ENCODE results near the gene INSC.

The INSC gene

DNA sequence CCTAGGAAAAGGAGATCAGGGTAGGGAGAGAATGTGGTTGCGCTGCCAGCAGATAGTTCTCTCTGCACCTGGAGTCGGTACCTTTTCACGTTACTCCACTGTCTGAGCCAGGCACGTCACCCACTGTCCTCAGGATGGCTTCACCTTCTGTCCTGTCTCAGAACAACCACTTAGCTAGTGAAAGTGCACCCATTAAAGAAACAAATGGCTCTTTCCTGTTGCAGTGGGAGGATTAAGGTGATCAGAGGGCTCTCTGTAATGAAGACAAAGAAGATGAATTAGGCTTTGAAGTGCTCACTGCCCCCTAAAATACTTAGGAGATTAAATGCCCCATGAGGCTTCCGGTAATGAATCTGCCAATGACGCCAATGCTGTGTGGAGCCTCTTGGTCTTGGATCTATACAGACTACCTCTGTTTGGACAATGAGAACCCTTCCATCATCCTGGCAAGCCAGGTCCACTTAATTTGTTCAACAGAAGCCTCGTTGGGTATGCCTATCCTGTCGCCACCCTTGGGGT lies 113.7 kb downstream of the INSC start:
- Histone ChIP-seq H3K4me1 (ENCODE audit: insufficient read depth, low read length, severe bottlenecking) (no peaks in the 10 kb centered on the region), H2AFZ (ENCODE audit: low read length) (no peak overlapping the region), H3K4me2 (ENCODE audit: low read length) (no peak overlapping the region), H3K4me3 (ENCODE audit: low read depth, low read length, poor library complexity, severe bottlenecking) (no peak overlapping the region), H4K20me1 (ENCODE audit: insufficient read depth, low read length) (no peaks in the 10 kb centered on the region), H3K9ac (ENCODE audit: low read length) (no peak overlapping the region), H3K9me3 (ENCODE audit: low read length) (no peaks in the 10 kb centered on the region), H3F3A (ENCODE audit: insufficient read depth, low read length) (no peaks in the 10 kb centered on the region), H3K79me2 (ENCODE audit: insufficient read depth, low read length) (no peaks in the 10 kb centered on the region), H3K27me3 (ENCODE audit: insufficient read depth, low read length) (no peaks in the 10 kb centered on the region), H3K36me3 (ENCODE audit: insufficient read depth, low read length) (no peaks in the 10 kb centered on the region), H3K9me2 (ENCODE audit: low read depth, low read length) (no peaks in the 10 kb centered on the region), H3K27ac (ENCODE audit: low read depth, low read length, poor library complexity, severe bottlenecking) (no peak overlapping the region)
- TF ChIP-seq, protein P1, sequence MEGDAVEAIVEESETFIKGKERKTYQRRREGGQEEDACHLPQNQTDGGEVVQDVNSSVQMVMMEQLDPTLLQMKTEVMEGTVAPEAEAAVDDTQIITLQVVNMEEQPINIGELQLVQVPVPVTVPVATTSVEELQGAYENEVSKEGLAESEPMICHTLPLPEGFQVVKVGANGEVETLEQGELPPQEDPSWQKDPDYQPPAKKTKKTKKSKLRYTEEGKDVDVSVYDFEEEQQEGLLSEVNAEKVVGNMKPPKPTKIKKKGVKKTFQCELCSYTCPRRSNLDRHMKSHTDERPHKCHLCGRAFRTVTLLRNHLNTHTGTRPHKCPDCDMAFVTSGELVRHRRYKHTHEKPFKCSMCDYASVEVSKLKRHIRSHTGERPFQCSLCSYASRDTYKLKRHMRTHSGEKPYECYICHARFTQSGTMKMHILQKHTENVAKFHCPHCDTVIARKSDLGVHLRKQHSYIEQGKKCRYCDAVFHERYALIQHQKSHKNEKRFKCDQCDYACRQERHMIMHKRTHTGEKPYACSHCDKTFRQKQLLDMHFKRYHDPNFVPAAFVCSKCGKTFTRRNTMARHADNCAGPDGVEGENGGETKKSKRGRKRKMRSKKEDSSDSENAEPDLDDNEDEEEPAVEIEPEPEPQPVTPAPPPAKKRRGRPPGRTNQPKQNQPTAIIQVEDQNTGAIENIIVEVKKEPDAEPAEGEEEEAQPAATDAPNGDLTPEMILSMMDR (IDR thresholded peaks at IDR 0.05; ENCODE audit: low read length), result no peak
- TF ChIP-seq EZH2 (IDR thresholded peaks at IDR 0.05; ENCODE audit: borderline replicate concordance, low read length), result no peak

DNA sequence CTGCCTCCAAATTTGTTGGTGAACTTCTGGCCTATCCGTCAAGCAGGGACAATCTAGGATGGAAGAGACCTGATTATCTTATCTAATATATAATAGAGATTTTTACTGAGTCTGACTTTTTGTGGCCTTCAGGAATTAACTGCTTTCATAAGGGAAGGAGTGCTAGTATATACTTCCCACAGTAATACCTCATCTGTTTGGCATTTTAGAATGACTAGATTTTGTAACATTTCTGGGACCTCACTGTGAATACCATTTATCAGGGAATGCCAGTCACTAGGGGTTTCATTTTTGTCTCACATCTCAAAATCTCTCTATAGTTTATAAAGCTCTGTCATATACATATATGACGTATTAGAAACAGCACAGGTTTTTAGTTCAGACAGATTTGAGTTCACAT lies 114.3 kb downstream of the INSC start:
- Histone ChIP-seq H3K4me3 (ENCODE audit: low read depth, low read length, poor library complexity, severe bottlenecking) (no peak overlapping the region), H3K27me3 (ENCODE audit: insufficient read depth, low read length) (no peaks in the 10 kb centered on the region), H4K20me1 (ENCODE audit: insufficient read depth, low read length) (no peaks in the 10 kb centered on the region), H3K4me1 (ENCODE audit: insufficient read depth, low read length, severe bottlenecking) (no peaks in the 10 kb centered on the region), H2AFZ (ENCODE audit: low read length) (no peak overlapping the region), H3F3A (ENCODE audit: insufficient read depth, low read length) (no peaks in the 10 kb centered on the region), H3K36me3 (ENCODE audit: insufficient read depth, low read length) (no peaks in the 10 kb centered on the region), H3K4me2 (ENCODE audit: low read length) (no peak overlapping the region), H3K9me3 (ENCODE audit: low read length) (no peaks in the 10 kb centered on the region), H3K27ac (ENCODE audit: low read depth, low read length, poor library complexity, severe bottlenecking) (no peak overlapping the region), H3K9ac (ENCODE audit: low read length) (no peak overlapping the region), H3K9me2 (ENCODE audit: low read depth, low read length) (no peaks in the 10 kb centered on the region), H3K79me2 (ENCODE audit: insufficient read depth, low read length) (no peaks in the 10 kb centered on the region)
- TF ChIP-seq, protein P1 (IDR thresholded peaks at IDR 0.05; ENCODE audit: low read length), result no peak
- no peak for TF ChIP-seq EZH2 (IDR thresholded peaks at IDR 0.05; ENCODE audit: borderline replicate concordance, low read length)

DNA sequence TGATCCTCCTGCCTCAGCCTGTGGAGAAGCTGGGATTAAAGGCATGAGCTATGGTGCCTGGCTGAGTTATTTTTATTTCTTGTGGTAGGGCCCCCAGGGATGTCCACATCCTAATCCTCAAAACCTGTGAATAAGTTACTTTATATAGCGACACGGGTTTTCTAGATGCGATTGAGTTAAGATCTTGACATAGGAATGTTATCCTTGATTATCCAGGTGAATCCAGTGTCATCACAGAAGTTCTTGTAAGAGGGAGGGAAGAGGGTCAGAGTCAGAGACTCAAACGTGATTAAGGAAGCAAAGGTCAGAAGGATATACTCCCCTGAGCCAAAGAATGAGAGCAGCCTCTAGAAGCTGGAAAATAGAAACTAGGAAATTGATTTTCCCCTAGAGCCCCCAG lies 117.8 kb downstream of the INSC start:
- no peaks in the 10 kb centered on the region for H3K9me2 ChIP-seq (ENCODE audit: low read depth, low read length)
- H3K4me2 ChIP-seq (ENCODE audit: low read length), result no peak overlapping the region
- TF ChIP-seq, protein P1 (IDR thresholded peaks at IDR 0.05; ENCODE audit: low read length), result no peak
- no peak for TF ChIP-seq EZH2 (IDR thresholded peaks at IDR 0.05; ENCODE audit: borderline replicate concordance, low read length)
- H4K20me1 ChIP-seq (ENCODE audit: insufficient read depth, low read length), result no peaks in the 10 kb centered on the region
- no peaks in the 10 kb centered on the region for H3K27me3 ChIP-seq (ENCODE audit: insufficient read depth, low read length)
- no peak overlapping the region for H3K9ac ChIP-seq (ENCODE audit: low read length)
- no peaks in the 10 kb centered on the region for H3K79me2 ChIP-seq (ENCODE audit: insufficient read depth, low read length)
- H3K27ac ChIP-seq (ENCODE audit: low read depth, low read length, poor library complexity, severe bottlenecking), result no peak overlapping the region
- H2AFZ ChIP-seq (ENCODE audit: low read length), result no peak overlapping the region
- no peaks in the 10 kb centered on the region for H3K36me3 ChIP-seq (ENCODE audit: insufficient read depth, low read length)
- H3F3A ChIP-seq (ENCODE audit: insufficient read depth, low read length), result no peaks in the 10 kb centered on the region
- no peaks in the 10 kb centered on the region for H3K9me3 ChIP-seq (ENCODE audit: low read length)
- H3K4me3 ChIP-seq (ENCODE audit: low read depth, low read length, poor library complexity, severe bottlenecking), result no peak overlapping the region
- H3K4me1 ChIP-seq (ENCODE audit: insufficient read depth, low read length, severe bottlenecking), result no peaks in the 10 kb centered on the region

All from OCI-LY1 (cell line).